Heart right ventricle (tissue), 16 donors: ENCODE results near the gene RAD51B. TPM values are rescaled to one million over a fixed set of nuclear protein-coding genes. Genes with fewer than 3 reads are reported as not detected.
A peak's percentile ranks its signal among the peaks of the same experiment; 100 is the strongest.

Source experiments
- ATAC-seq, 8 donors: fragments of 200-7000 bp; cut with Tn5 transposase; one replicate each; pipeline ENCODE4 v1.9.1; 2020; ENCODE audit warnings: mild to moderate bottlenecking in 8 of 8, moderate library complexity in 8 of 8, moderate number of reproducible peaks in 1 of 8
- DNase-seq, 2 donors: peaks; one replicate each; pipeline ENCODE4 v3.0.0-alpha.2; 2020
- H3K27ac ChIP-seq, 10 donors: fragments of 200-600 bp; sonication (generic) in 2 of 10; one replicate each; pipeline versions ENCODE4 v1.5.0 to v1.8.0; 2020 to 2022; ENCODE audit warnings: mild to moderate bottlenecking in 3 of 10
- H3K27me3 ChIP-seq, 7 donors: fragments of 200-600 bp; one replicate each; pipeline ENCODE4 v1.8.0; 2021 to 2022; ENCODE audit warnings: mild to moderate bottlenecking in 2 of 7
- H3K36me3 ChIP-seq, 9 donors: fragments of 200-600 bp; sonication (generic) in 1 of 9; one replicate each; pipeline versions ENCODE4 v1.5.0 to v1.8.0; 2020 to 2022; ENCODE audit warnings: mild to moderate bottlenecking in 2 of 9
- H3K4me1 ChIP-seq, 9 donors: fragments of 200-600 bp; sonication (generic) in 1 of 9; one replicate each; pipeline versions ENCODE4 v1.5.0 to v1.8.0; 2020 to 2022; ENCODE audit warnings: mild to moderate bottlenecking in 4 of 9
- H3K4me3 ChIP-seq, 10 donors: fragments of 200-600 bp; sonication (generic) in 2 of 10; one replicate each; pipeline versions ENCODE4 v1.5.0 to v1.8.0; 2020 to 2022; ENCODE audit warnings: mild to moderate bottlenecking in 7 of 10, moderate library complexity in 2 of 10
- H3K9me3 ChIP-seq, 11 donors: fragments of 200-600 bp in 10 of 11; sonication (generic) in 2 of 11; one replicate each; pipeline versions ENCODE4 v1.5.0 to v1.8.0; 2013 to 2022; ENCODE audit warnings: mild to moderate bottlenecking in 2 of 11, control low read depth in 1 of 11, moderate library complexity in 1 of 11
- WGBS, 2 donors: extraction: QIAGEN DNeasy Blood & Tissue Kit; methylation state at CpG; one replicate each; pipeline ENCODE4 v1.1.7; 2013; ENCODE audit warnings: inconsistent platforms in 1 of 2; 5-methylcytosine and 5-hydroxymethylcytosine counted together
- intact Hi-C, 10 donors: fragments of 100-400 bp; cut with DNase I; formaldehyde crosslinking; loops; one replicate each; pipeline versions ENCODE4 v1.11.1 to v1.14.2; 2022
- polyA plus RNA-seq, 2 donors: library from polyadenylated mRNA; stranded (reverse); fragments of 200-250 nt; gene quantifications; one replicate each; pipeline ENCODE4 v1.2.3, GENCODE V29; 2013
- total RNA-seq, 10 donors: library from RNA; stranded (reverse); fragmentation: NEBNext Ultra II Directional in 3 of 10; extraction: Animal tissue kit (Norgen Biotek cat#: 25700) in 3 of 10; gene quantifications; one replicate each; pipeline versions ENCODE4 v1.2.1 to v1.2.4, GENCODE V29; 2021 to 2023
- TF ChIP-seq, protein P1 (sequence below), 9 donors: fragments of 200-600 bp; sonication (generic) in 2 of 9; IDR thresholded peaks; one replicate each; pipeline versions ENCODE4 v1.5.0 to v1.8.0; 2021 to 2022; ENCODE audit warnings: antibody characterized with exemption in 9 of 9, mild to moderate bottlenecking in 5 of 9, moderate library complexity in 1 of 9
- donor health status: Arrhythmogenic right ventricular cardiomyopathy.
- donor health status: ischemic (EF 13 %, LVEDD 7.1; RV severe dilation, severe dysfunction).
- donor health status: healthy with polysubstance abuse.
- donor health status: DM: no; HTN: yes; CAD: no.
- donor health status: DM: no; HTN: no; CAD: no.
- donor health status: ischemic (EF 25% LVEDD 6.9; RV normal size, moderate dysfunction).
- donor health status: ischemic (EF 25% LVEDD 5.7; RV mildly dilated, moderate dysfunction).
- donor health status: healthy.
- donor health status: DM: yes; HTN: yes; CAD: no.
- donor health status: Ischemic cardiomyopathy.
- donor health status: ischemic (EF 35%, LVEDD 5.7; RV mildly dilated, moderate dysfunction).
- donor health status: nonischemic (EF 11% LVEDD 7.7; RV severe dilation, severe dysfunction).
- donor health status: DM: yes; HTN: yes; CAD: no.
- donor health status: PGD.
- donor health status: ischemic (EF 29% LVEDD 5.4; RV normal size, mild dysfunction).
- donor health status: nonischemic (EF 23%, LVEDD 6.1; RV moderate dilation, normal function).

Gene RAD51B
- total and polyA plus RNA-seq, 12 donors, result 0.88 to 8.6 (median 3.5) TPM

DNA sequence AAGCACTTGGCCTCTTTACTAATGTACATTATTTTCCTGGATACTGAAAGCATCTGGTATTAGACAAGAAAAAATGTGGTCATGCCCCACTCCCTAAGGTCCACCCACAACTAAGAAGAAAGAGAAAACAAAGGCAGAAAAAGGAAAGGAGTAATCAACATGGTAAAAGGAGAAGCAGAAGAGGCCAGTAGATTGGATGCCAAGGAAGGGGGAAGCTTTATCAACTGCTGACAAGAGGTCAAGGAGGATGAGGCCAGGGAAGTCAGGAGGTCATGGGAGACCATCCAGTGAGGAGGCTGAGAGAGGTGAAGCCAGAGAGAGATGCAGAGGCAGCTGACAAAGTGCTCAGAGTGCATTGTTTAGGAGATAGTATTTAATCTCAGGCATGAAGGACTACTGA is 589.8 kb downstream of the RAD51B start:
- Histone ChIP-seq H3K9me3 (no peaks in the 10 kb centered on the region), H3K4me3 (no peak overlapping the region), H3K4me1 (peaks cover 0 to 39% (median 10%) of the 10 kb centered on the region in 9 donors), H3K36me3 (no peaks in the 10 kb centered on the region), H3K27ac (peak overlapping the region in 1 of 10 donors; percentile 40), H3K27me3 (no peaks in the 10 kb centered on the region)
- TF ChIP-seq, protein P1, sequence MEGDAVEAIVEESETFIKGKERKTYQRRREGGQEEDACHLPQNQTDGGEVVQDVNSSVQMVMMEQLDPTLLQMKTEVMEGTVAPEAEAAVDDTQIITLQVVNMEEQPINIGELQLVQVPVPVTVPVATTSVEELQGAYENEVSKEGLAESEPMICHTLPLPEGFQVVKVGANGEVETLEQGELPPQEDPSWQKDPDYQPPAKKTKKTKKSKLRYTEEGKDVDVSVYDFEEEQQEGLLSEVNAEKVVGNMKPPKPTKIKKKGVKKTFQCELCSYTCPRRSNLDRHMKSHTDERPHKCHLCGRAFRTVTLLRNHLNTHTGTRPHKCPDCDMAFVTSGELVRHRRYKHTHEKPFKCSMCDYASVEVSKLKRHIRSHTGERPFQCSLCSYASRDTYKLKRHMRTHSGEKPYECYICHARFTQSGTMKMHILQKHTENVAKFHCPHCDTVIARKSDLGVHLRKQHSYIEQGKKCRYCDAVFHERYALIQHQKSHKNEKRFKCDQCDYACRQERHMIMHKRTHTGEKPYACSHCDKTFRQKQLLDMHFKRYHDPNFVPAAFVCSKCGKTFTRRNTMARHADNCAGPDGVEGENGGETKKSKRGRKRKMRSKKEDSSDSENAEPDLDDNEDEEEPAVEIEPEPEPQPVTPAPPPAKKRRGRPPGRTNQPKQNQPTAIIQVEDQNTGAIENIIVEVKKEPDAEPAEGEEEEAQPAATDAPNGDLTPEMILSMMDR (IDR thresholded peaks at IDR 0.05), result no peak
- ATAC-seq (peak in 1 of 8 donors; percentile 33), DNase-seq (no peak)
- intact Hi-C loops, result no loop called here

DNA sequence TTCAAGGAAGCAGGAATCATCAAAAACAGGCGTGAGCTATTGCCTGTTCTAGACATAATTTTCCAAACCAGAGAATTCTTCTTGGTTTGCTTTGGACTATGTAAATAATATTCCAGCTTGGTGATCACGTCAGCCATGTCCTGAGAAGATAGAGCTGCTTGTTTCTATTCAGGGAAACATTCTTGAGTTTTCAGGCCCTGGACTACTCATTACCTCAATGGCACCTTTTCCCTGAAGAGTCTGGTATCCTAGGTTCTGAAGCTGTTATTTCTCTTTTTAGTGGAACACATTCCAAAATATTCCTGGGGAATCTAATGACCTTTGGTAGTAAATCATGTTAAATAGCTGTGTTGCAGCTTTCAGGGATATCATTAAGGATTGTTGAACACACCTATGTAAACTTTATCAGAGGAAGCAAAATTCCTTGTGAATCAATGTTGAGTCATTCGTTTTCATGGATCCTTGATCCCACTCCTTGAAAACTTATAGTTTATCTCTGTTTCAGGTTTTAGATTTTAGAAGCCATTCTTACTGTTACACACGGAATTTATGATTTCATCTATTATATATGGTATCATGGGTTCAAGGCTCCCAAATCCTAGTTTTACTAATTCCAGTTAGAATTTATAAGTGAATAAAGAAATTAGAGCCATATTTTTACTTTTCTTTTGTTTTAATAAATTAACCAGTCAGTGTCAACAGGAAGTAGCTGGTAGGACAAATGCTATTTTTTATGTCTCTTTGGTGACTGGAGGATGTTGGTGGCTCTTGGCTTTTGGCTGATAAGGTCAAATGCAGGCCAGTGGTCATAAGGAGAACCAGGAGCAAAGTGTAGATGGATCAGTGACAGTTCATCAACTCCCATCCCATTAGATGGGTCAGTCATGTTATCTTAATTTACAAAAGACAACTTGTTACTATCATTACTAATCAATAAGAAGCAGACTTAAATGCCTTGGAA is 593.2 kb downstream of the RAD51B start:
- TF ChIP-seq, protein P1 (IDR thresholded peaks at IDR 0.05), result no peak
- ATAC-seq, result no peak
- intact Hi-C loops, result no loop called here
- 94 to 97% methylated on average over 4 of the region's 4 CpGs for WGBS, 2 donors
- Histone ChIP-seq H3K36me3 (no peaks in the 10 kb centered on the region), H3K9me3 (no peaks in the 10 kb centered on the region), H3K4me3 (no peak overlapping the region), H3K27me3 (no peaks in the 10 kb centered on the region), H3K4me1 (peaks cover 0 to 20% (median 0%) of the 10 kb centered on the region in 9 donors), H3K27ac (no peak overlapping the region)
- DNase-seq, result no peak

DNA sequence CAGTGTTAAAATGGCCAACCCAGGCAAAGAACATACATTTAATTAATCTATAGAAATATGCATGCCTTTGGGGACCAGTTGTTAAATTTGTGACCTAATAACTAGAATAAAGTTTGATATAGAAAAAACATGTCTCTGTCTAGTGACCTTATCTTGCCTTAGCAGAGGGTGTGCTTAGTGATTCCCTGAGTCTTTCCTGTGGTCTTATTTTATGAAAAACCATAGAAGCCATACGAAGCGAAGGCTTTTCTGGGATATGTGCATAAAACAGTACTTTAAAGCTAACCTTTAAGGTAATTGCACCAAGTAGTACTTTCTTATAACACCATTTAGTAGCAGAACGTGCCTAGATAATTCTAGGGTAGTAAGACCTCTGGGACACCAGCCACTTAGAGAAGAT is 593.9 kb downstream of the RAD51B start:
- Histone ChIP-seq H3K27ac (peak overlapping the region in 2 of 10 donors; percentile 19 to 43), H3K36me3 (no peaks in the 10 kb centered on the region), H3K4me3 (no peak overlapping the region), H3K9me3 (no peaks in the 10 kb centered on the region), H3K27me3 (no peaks in the 10 kb centered on the region), H3K4me1 (peaks cover 0 to 18% (median 3%) of the 10 kb centered on the region in 9 donors)
- TF ChIP-seq, protein P1 (IDR thresholded peaks at IDR 0.05), result no peak
- DNase-seq, result no peak
- 97 to 98% methylated on average over 3 of the region's 3 CpGs for WGBS, 2 donors
- intact Hi-C loops, result no loop called here
- no peak for ATAC-seq

DNA sequence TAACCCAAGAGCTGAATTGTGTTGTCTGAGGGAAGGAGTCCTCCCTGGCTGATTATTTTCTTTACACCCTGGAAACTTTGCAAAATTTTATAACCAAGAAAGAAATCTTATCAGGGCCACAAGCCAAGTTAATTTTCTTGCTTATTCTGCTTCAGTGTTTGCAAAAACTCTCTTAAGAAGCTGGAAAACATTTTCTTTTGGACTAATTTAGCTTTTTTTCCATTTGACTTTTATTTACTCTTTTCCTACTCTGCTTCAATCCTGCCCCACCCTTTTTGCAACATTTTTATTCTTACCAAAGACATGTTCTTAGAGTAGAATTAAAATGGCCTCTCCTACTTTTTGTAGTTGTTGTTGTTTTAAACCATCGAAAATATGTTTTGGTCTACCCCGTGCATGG is 594.5 kb downstream of the RAD51B start:
- Histone ChIP-seq H3K27ac (peak overlapping the region in 3 of 10 donors; percentile 19 to 43 (median 22)), H3K36me3 (no peaks in the 10 kb centered on the region), H3K4me1 (peaks cover 0 to 22% (median 4%) of the 10 kb centered on the region in 9 donors), H3K4me3 (no peak overlapping the region), H3K9me3 (no peaks in the 10 kb centered on the region), H3K27me3 (no peaks in the 10 kb centered on the region)
- no peak for ATAC-seq
- no peak for DNase-seq
- WGBS, 2 donors, result 95 to 96% methylated on average over 2 of the region's 2 CpGs
- TF ChIP-seq, protein P1 (IDR thresholded peaks at IDR 0.05), result no peak
- intact Hi-C loops, result no loop called here
